Right kidney (tissue), 1 donor: ENCODE data around the gene EPN2.

Experiments used
- DNase-seq: peaks from one replicate; pipeline ENCODE4 v3.0.0-alpha.2; 2016

EPN2 gene

DNA sequence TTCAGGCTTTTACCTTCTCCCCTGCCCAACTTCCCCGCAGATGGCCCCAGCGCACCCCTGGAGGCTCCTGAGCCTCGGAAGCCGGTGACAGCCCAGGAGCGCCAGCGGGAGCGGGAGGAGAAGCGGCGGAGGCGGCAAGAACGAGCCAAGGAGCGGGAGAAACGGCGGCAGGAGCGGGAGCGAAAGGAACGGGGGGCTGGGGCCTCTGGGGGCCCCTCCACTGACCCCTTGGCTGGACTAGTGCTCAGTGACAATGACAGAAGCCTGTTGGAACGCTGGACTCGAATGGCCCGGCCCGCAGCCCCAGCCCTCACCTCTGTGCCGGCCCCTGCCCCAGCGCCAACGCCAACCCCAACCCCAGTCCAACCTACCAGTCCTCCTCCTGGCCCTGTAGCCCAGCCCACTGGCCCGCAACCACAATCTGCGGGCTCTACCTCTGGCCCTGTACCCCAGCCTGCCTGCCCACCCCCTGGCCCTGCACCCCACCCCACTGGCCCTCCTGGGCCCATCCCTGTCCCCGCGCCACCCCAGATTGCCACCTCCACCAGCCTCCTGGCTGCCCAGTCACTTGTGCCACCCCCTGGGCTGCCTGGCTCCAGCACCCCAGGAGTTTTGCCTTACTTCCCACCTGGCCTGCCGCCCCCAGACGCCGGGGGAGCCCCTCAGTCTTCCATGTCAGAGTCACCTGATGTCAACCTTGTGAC lies 144.7 kb downstream of the EPN2 start:
- DNase-seq: no peak

DNA sequence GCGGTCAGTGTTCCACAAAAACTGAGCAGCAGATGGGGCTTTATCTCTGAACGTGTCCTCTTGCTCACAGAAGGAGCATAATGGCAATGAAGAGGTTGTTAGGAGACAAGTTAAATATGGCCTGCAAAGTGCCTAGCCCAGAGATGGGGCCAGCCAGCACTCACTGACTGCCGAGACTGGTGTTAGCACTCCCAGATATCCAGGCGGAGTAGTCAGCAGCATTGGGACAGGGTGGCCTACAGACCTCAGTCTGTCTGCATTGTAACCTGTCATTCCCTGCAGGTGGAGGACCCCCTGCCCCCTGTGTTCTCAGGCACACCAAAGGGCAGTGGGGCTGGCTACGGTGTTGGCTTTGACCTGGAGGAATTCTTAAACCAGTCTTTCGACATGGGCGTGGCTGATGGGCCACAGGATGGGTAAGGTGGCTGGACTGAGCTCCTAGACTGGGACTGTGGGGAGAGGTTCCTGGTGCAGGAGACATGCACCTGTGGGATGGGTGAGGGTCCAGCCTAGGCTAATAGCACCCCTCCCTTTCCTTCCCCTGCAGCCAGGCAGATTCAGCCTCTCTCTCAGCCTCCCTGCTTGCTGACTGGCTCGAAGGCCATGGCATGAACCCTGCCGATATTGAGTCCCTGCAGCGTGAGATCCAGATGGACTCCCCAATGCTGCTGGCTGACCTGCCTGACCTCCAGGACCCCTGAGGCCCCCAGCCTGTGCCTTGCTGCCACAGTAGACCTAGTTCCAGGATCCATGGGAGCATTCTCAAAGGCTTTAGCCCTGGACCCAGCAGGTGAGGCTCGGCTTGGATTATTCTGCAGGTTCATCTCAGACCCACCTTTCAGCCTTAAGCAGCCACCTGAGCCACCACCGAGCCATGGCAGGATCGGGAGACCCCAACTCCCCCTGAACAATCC lies 145.6 kb downstream of the EPN2 start:
- DNase-seq: no peak

DNA sequence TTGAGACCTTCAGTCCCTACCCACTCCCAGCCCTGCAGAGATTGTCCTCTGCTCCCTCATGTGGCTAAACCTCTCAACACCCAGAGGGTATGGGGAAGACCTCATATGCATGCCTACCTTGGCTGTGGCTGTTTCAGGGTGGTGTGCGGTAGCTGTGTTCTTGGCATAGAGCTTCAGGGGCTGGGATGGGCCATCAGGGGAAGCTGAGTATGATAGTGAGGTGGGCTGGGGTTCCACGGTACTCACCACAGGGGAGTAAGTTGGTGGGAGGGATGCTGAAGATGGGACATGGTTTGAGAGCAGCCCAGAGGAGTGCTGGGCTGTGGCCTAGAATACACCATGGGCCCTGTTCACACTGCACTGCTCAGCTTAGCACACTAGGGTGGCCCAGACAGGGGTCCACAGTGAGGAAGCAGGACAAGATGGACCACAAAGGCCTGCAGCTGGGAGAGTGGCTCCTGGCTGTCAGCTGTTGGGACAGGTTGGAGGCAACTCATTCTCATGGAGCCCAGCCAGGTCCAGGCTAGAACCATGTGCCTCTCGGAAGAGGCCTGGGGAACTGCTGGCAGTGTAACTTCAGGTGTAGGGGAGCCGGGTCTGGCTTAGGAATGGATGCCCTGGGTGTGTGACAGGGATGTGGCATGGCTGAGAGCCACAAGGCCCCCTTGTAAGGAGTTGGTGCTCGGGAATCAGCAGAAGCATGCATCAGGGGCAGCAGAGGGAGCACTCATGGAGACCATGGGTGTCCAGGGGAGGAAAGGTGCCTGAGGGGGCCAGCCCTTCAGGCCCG lies 146.7 kb downstream of the EPN2 start:
- no peak for DNase-seq

DNA sequence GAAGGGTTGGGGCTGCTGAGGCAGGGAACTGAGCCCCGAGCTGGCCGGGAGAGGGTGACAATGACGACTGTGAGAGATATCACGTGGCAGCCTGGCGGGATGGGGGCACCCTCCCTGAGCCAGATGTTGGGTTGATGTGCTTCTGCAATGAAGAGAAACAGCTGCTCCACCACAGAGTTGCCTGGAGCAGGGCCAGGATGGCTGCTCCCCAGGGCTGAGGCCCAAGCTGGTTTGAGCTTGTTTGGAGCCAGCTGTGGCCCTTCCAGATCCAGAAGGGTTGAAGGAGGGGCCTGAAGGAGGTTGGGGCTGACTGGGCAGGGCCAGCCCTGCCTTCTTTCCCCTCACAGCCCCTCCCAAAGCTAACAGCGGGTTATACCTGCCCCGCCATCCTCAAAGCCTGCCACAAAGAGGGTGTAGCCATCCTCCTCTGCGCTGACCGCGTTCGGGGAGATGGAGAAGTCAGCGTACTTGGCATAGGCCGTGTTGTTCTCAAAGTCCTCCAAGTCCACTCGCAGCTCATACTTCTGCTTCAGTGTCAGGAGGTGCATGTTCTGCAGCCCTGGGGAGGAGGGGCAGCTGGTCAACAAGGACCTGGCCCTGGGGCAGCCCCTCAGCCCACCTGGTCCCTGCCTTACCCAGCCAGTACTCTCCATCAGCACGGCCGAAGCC lies 147.7 kb downstream of the EPN2 start:
- DNase-seq: peak; percentile 68

DNA sequence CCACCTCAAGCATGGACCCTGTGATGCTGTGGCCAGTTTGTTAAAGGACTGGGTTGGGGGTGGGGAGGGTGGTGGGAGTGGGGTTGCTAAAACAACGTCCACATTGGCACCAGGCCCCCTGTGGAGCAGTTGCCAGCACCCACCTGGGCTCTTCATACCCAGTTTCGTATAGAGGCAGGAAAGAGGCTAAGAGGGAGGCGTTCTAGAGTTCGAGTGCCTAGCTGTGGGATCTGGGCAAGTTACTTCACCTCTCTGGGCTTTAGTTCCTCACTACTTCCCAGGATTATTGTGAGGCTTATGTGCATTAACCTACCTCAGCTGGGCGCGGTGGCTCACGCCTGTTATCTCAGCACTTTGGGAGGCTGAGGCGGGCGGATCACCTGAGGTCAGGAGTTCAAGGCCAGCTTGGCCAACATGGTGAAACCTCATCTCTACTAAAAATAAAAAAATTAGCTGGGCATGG lies 148.4 kb downstream of the EPN2 start:
- DNase-seq: no peak
